Pulmonary artery endothelial cell (primary cell): ENCODE data around the gene GPC6. TPM values are rescaled to one million over a fixed set of nuclear protein-coding genes. Genes with fewer than 3 reads are reported as not detected.

ENCODE experiments used
- DNase-seq: peaks from one replicate; pipeline ENCODE4 v3.0.0-alpha.2; 2011; ENCODE audit warnings: low read depth, low spot score
- total RNA-seq: library from RNA; depleted of rRNA; stranded (reverse); fragments of >200 nt; gene quantifications from 2 replicates; pipeline ENCODE4 v1.2.3, GENCODE V29; 2014

Gene GPC6
- total RNA-seq, 1 donor from 2014 or later, result under 0.01 TPM

- DNase-seq, result no peak
Measured at GRCh38 chr13:93230261-93230855, 3.8 kb downstream of the GPC6 start.

DNA sequence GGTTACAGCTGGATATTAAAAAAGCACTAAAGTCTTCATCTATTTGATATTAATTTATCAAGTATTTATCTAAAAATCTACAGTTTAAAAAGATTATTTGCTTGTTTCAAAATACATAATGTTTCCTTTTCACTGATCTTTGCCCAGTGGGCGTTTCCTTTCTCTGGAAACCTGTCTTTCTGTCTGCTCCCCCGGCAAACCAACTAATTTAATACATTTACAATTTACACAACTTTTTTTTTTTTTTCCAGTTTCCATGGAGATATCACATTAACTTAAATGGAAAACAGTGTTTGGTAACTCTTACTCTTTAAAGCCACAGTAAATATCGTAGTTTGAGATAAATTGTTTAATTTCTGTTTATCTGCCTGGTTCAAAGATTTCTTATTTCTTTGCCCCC lies 5.3 kb downstream of the GPC6 start:
- no peak for DNase-seq

GRCh38 chr13:93233997-93234416 lies 7.4 kb downstream of the GPC6 start:
- no peak for DNase-seq

- DNase-seq, result no peak
Measured at GRCh38 chr13:93234459-93234858, 7.9 kb downstream of the GPC6 start.

DNA sequence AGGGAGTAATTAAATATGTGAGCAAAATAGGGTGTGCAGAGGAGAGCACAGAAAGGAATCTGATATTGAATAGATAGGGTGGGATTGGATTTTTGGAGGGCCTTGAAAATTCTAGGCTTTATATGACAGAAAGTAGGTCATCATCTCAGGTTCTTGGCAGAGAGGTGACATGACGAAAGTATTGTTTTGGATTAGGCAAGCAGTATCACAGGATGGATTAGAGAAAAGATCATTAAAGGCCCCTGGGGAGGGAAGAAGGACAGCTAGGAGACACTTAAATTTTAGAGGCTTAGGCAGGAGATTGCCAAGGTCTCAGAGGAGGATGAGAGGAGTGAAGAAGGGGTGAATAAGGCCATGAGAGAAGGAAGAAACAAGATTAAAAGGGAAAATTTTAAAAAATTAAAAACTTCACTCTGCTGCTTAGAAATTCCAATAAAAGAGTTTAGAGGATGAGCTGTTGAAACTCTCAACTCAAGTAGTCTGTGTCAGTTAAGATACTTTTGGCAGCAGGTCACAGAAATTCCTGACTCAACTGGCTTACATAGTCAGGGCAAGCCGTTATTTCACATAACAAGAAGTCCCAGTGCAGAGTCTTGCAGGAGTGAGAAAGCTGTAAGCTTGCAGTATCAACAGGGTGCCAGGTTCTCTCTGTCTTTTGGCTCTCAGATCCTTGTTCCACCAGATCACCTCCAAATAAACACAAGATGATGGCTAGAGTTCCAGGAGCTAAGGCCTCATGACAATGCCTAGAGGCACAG lies 8.8 kb downstream of the GPC6 start:
- no peak for DNase-seq

GRCh38 chr13:93238711-93239110 lies 12.1 kb downstream of the GPC6 start:
- DNase-seq, result no peak

GRCh38 chr13:93243375-93244063 lies 16.9 kb downstream of the GPC6 start:
- DNase-seq, result no peak

DNA sequence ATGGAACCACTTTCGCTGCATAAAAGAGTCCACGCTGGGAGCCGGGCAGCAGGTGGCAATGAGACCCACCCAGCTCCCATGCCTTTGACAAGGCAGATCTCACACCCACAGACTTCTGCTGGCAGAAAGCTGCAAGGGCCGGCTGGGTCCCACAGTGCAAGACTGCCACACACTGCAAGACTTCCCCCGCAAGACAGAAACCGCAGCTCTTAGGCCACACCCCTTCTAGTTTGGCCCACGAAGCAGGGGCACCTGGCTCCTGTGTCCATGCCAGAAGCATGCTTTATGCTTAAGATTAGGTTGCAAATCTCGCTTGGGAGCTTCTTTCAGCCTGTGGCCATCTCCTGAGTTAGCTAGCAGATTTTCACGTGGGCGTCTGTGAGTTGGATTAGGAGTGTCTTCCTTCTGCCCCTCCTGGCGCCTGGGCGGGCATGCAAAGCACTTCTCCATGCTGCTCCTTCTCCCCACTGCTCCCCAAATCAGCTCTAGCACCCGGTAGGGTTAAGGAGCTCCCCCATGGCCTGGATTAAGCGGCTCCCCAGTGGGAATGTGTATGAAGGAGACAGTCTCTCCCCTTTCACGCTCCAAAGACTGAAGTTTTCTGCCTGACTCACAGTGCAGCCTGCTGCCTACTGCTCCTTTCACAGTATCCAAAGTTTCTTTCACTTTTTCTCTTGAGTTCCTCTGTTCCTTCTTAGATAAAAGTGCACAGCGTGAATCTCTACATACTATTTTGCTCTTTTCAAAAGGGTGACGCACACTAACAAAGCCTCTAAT lies 17.7 kb downstream of the GPC6 start:
- DNase-seq, result no peak

- DNase-seq, result no peak
Measured at GRCh38 chr13:93244918-93245280, 18.3 kb downstream of the GPC6 start.

DNA sequence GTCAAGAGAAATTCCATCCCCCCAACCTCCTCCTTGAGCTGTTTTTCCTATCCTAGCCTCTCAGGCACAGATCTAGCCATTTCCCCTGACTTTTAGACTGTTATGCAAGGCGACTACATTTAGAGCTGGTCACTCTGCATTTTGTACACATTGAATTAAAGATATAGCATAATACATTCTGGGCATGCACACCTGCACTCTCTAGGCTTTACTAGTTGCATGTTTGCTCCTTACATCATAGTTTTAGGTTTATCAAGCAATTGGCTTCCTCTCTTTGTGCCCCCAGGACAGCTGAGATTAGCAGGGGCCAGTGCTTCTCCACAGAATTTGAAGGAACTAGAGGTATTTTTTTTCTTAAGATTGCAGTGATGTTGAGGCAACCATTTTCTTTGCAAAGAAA lies 19.5 kb downstream of the GPC6 start:
- DNase-seq, result no peak

DNA sequence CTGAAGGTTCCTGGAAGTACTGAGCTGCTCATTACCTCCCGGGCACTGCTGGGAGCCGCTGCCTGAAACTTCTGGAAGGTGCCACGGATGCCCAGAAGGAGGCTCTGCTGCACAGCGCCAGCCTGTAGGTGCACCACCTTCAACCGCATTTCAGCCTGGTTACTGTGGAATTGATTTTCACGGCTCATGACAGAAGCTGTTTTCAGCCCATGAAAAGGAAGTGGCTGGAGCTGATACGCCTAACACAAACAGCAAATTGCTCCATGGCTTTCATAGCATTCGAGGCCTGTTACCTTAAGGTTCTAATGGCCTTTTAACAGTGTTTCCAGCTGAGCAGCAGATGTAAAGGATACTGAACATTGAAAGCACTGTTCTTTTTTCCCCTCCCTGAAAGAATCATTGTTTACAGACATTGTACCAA lies 22.0 kb downstream of the GPC6 start:
- no peak for DNase-seq

DNA sequence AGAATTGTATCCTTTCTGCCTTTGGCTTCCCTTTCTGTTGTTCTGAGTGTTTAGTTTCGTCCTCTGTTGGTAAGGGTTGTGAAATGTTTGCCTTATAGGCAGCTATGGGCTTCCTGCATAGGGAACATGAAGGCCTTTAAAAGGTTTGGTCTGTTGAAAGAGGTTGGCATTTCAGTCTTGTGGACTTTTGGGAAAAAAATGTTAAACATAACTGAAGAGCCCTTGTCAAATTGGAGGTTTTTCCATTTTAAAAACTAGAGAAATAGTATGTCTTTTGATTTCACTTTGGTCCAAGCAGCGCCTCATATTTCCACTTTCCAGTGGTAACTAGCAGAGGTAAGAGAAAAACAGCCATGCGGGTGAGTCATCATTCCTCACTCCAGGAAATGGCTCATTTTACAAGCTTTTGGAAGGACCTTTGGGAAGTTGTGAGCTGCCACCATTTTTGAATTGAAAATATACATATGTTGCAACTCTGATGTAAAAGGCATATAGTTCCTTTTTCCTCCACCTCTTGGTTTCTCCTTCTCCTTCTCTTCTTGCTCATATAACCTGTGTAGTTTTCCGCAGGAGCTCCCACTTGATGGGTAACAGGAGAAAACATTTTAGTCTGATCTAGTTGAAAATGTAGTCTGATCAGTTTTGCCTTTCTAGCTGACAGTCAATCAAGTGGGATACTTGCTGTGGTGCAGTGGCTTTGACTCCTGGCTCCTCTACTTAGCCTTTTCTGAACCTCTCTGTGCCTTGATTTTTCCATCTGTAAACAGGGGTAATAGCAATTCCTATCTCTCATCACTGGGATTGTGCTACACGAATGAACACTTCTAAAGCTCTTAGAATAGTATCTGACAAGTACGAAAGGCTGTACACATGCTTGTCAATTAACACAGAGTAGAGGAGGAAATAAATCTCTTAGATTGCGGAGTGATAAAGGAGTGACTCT lies 23.0 kb downstream of the GPC6 start:
- no peak for DNase-seq

DNA sequence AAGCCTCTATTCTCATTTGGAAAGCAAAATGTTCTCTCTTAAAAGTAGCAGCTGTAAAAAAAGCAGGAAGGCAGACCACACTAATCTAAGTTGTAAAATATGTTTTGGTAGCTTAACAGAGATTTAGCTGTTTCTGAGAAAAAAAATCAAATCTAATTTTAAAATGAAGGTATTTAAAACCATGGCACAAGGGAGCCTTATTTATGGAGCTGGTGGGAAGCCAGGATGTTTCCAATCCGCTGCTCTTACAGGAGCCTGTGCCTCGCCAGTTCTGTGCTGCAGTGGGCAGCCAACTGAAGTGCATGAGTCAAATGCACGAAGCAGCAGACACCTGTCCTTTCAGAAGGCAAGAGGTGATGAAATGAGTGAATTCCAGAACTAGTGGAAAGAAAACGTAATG lies 28.2 kb downstream of the GPC6 start:
- DNase-seq, result no peak

DNA sequence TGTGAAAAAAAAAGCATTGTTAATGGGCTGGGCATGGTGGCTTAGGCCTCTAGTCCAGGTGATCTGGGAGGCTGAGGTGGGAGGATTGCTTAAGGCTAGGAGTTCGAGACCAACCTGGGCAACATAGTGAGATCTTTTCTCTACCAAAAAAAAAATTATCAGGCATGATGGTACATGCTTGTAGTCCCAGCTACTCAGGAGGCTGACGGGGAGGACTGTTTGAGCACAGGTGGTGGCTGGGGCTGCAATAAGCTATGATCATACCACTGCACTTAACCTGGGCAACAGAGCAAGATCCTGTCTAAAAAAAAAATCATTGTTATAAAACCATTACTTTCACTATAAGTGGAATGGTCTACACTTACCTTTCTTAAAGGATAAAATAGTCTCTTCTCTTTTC lies 30.4 kb downstream of the GPC6 start:
- DNase-seq, result no peak

DNA sequence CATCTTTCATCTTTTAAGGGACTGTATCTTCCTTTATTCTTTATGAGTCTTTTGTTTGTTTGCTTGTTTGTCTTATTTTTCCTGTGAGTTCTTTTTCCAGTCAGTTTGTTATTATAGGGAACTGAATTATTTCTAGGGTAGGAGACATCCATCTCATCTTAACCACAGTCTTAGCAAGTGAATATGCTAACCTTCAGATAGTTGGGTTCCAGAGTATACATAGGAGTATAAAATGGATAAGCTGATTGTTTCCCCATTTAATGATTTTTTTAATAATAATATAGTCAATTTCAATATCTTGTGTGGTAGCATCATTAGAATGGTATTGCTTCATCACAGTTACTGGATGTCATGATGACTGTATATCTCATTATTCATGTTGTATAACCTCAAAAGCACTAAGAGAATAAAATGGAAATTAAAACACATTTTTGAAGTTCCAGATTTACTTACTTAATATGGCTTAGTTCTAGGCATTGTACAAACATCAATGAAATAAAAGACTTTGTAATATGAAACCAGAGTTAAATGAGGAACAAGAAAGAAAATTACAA lies 33.0 kb downstream of the GPC6 start:
- no peak for DNase-seq

- no peak for DNase-seq
Measured at GRCh38 chr13:93260591-93260990, 34.0 kb downstream of the GPC6 start.

GRCh38 chr13:93262729-93263345 lies 36.2 kb downstream of the GPC6 start:
- no peak for DNase-seq

DNA sequence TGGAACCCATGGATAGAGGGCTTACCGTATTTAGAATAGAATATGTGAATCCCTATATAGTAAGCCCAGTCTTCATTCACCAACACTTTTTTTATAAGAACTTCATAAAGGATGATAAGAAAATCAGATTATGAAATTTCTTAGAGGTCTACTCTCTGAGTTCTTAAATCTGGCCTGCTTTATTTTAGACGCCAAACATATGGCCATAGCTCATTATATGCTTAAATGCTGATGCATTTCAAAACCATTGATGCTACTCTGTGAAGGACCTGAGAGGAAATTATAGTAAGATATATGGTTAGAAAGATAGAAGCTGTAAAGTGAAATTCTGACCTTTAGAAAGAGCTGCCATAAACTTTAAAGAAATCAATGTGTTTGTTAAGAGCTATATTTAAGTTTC lies 38.3 kb downstream of the GPC6 start:
- no peak for DNase-seq

- DNase-seq, result no peak
Measured at GRCh38 chr13:93265800-93266199, 39.2 kb downstream of the GPC6 start.

DNA sequence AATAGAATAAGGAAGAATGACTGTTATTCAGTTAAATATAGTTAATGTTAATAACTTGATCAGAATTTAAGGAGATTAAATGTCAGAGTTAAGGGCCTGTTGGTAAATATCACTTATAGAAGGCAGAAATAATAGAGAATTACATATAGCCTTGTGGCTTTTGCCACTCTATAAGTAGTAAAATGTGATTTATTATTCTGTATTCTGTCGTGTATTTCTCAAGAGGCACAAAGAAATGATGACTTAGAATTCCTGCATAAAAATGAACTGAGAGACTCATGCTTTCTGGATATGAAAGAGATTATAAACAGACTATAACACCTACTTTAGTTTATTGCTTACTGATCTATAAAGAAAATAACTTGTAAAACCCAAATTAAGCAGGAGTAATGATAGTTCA lies 40.1 kb downstream of the GPC6 start:
- DNase-seq, result no peak
